Camera-type eye (tissue), 1 donor: Measurements from ENCODE around the gene PNMT. TPM values are rescaled to one million over a fixed set of nuclear protein-coding genes. Genes with fewer than 3 reads are reported as not detected.

Experiments used
- total RNA-seq: library from RNA; depleted of rRNA; stranded (reverse); fragments of >200 nt; gene quantifications from one replicate; pipeline ENCODE4 v1.2.3, GENCODE V29; 2014

PNMT gene, protein sequence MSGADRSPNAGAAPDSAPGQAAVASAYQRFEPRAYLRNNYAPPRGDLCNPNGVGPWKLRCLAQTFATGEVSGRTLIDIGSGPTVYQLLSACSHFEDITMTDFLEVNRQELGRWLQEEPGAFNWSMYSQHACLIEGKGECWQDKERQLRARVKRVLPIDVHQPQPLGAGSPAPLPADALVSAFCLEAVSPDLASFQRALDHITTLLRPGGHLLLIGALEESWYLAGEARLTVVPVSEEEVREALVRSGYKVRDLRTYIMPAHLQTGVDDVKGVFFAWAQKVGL
- 1.2 TPM for total RNA-seq

DNA sequence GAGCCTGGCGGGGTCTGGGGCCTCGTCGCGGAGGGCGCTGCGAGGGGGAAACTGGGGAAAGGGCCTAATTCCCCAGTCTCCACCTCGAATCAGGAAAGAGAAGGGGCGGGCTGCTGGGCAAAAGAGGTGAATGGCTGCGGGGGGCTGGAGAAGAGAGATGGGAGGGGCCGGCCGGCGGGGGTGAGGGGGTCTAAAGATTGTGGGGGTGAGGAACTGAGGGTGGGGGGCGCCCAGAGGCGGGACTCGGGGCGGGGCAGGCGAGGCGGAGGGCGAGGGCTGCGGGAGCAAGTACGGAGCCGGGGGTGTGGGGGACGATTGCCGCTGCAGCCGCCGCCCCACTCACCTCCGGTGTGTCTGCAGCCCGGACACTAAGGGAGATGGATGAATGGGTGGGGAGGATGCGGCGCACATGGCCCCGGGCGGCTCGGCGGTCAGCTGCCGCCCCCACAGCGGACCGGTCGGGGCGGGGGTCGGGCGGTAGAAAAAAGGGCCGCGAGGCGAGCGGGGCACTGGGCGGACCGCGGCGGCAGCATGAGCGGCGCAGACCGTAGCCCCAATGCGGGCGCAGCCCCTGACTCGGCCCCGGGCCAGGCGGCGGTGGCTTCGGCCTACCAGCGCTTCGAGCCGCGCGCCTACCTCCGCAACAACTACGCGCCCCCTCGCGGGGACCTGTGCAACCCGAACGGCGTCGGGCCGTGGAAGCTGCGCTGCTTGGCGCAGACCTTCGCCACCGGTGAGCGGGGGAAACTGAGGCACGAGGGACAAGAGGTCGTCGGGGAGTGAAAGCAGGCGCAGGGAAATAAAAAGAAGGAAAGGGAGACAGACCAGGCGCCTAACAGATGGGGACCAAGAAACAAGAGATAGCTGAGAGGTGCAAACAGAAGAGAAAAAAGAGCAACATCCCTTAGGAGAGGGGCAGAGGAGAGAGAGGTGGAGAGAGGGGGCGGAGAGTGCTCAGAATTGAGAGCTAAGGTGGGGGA is at the start of gene PNMT:
PNMT (plus strand) TSS at position 509 of the 980 bp plus-strand sequence; CDS start at position 532, 23 bp downstream.

DNA sequence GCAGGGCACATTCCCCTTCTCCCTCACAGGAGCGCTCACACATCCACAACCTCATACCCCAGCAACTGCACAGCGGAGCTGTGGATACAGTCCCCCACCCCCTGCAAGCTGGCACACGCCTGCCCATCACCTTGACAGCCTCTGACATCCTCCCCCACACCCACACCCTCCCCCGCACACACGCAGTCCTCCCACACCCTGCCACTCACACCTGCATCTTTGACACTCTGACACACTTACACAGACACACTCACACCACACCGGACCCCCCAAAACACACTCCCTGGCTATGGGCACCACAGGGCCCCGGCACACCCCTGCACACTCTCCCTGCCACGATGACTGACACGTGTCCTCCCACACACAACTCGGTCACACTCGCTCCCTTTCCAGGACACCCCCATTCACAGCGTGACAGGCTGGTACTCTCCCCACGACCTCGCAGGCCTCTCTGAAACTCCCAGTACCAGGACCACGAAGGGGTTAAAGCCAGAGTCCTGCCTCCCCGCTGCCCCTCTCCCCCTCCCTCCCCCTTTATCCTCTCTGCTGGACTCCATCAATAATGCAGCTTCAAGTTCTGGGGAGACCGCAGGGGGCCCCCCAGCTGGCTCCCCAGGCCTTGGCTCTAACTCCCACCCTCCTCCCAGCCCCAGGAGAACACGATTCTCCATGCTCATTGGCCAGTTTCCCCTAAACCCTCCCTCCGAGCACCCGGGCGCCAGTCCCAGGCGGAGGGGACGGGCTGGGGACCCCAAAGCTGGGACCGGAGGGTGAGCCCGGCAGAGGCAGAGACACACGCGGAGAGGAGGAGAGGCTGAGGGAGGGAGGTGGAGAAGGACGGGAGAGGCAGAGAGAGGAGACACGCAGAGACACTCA is 41.8 kb upstream of the PNMT start, which contains the start of gene PPP1R1B:
PPP1R1B (plus strand) TSS at position 782 of the 876 bp plus-strand sequence. CDS start 441 bp downstream, outside the sequence.

DNA sequence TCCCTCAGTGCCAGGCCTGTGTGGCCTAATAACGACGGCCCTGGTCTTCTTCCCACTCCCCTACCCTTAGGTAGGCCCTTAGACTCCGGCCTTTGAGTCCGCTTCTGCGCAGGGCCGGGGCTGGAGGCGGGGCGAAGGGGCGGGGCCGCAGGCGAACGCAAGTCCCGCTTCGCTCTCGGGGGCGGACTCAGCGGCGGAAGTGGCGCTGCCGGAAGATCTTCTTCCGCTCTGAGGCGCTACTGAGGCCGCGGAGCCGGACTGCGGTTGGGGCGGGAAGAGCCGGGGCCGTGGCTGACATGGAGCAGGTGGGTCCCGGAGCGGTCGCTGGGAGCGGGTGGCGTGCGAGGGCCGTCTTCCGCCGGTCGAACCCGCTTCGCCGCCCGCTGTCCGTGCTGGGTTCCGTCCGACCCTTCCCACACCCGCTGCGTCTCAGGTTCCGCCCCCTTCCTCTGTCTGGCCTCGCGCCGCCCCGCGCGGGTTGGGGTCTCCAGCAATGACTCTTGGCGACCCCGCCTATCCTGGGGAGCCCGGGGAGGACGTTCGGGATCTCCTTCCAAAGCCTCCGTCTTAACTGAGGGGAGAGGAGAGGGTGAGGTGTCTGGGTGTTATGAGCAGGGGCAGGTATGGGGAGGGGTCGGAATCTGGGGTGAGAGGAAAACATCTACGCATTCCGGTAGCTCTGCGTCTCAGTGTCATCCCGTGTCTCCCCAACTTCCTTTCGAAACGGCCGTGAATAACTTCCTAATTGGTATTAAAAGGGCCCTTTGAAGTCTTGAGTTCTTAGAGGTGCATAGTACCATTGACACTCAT is 31.1 kb upstream of the PNMT start, which contains the start of gene STARD3:
STARD3 (plus strand) TSS at position 218 of the 810 bp plus-strand sequence. CDS start 16,388 bp downstream, outside the sequence.

DNA sequence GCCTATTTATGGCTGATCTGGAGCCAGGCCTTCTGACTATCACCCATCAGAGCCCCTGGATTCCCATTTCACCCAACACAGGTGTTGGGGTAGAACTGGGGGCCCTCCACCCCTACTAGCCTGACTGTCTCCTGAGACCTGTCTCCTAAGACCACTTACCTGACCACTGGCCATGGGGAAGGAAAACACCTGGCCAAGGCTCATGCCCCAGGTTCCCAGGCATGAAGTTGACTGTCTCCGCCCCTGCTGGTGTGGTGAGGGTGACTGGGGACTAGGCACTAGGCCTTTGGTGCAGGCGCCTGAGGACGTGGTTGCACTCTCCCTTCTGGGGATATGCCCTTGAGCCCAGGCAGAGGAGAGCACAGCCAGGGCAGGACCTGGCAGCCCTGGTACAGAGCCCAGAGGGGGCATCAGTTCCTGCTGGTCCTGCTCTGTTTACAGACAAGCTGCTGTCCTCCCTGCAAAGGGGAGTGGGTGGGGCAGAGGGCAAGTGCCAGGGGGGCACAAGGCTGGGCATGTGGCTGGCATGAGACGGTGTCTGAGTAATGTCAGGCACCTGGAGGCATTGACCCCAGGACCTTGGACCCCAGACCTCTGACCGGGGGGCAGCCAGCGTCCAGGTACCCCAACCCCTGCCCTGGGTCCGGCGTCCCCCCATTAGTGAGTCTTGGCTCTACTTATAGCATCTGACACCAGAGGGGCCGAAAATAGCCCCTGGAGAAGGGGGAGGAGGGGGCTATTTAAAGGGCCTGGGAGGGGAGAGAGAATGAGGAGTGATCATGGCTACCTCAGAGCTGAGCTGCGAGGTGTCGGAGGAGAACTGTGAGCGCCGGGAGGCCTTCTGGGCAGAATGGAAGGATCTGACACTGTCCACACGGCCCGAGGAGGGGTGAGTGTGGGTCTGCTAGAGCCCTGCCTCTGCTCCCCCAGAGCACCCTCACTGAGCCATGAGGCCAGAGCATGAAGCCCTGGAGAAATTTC is 3.4 kb upstream of the PNMT start, which contains the start of gene TCAP:
TCAP (plus strand) TSS at position 769 of the 981 bp plus-strand sequence; CDS start at position 780, 11 bp downstream.

DNA sequence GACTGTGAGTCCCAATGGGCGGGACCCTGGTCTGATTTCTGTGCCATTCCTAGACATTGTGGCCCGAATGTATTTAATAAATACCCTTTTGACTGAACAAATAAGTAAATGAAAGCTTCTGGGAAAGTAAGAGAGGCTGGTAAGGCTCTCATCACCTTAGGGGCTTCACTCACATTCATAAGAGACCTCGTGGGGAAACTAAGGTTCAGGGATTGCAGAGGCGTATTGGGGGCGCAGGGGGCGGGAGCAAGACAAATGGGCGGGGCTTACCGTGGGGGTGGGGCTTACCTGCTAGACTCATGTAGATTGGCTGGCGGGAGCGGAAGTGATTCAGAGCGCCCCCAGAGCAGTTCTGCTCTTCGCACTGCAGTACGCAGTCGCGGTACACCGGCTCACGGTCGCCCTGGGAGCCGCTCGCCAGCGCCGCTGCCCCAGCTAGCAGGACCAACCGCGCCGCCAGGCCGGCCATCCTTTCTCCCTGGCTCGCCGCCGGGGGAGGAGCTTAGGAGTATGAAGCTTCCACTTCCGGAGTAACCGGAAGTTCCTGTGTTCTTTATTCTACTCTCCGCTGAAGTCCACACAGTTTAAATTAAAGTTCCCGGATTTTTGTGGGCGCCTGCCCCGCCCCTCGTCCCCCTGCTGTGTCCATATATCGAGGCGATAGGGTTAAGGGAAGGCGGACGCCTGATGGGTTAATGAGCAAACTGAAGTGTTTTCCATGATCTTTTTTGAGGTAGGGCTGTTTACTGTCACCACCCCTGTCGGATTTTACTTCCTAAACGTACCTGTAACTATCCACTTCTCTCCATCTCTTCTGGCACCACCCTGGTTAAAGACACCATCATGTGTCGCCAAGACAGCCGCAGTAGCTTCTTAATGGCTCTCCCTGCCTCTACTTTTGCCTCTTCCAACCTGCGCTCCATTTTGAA is 19.6 kb downstream of the PNMT start, which contains the start of gene PGAP3:
PGAP3 (minus strand) TSS at position 512 of the 929 bp plus-strand sequence; CDS start at position 469, 43 bp downstream.

DNA sequence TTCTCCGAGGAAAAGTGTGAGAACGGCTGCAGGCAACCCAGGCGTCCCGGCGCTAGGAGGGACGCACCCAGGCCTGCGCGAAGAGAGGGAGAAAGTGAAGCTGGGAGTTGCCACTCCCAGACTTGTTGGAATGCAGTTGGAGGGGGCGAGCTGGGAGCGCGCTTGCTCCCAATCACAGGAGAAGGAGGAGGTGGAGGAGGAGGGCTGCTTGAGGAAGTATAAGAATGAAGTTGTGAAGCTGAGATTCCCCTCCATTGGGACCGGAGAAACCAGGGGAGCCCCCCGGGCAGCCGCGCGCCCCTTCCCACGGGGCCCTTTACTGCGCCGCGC is 31.5 kb downstream of the PNMT start, which contains the start of gene ERBB2:
ERBB2 (plus strand) TSS at position 247 of the 330 bp plus-strand sequence. CDS start 175 bp downstream, outside the sequence.

Other genes starting within 250 kb of the PNMT start
- gene MED1, start 217.2 kb upstream of the PNMT start, total RNA-seq, result 32.5 TPM
- 62.7 TPM for gene CDK12, start 207.0 kb upstream of the PNMT start, total RNA-seq
- 3.7 TPM for gene NEUROD2, start 60.5 kb upstream of the PNMT start, total RNA-seq
- gene PPP1R1B, start 41.5 kb upstream of the PNMT start, total RNA-seq, result 10.2 TPM
- gene STARD3, start 31.3 kb upstream of the PNMT start, total RNA-seq, result 42.5 TPM
- 57.6 TPM for gene TCAP, start 3.1 kb upstream of the PNMT start, total RNA-seq
- gene PGAP3, start 19.6 kb downstream of the PNMT start, total RNA-seq, result 18.1 TPM
- gene ERBB2, start 31.6 kb downstream of the PNMT start, total RNA-seq, result 62.2 TPM
- 14.2 TPM for gene MIEN1, start 62.1 kb downstream of the PNMT start, total RNA-seq
- gene GRB7, start 69.5 kb downstream of the PNMT start, total RNA-seq, result 1.3 TPM
- 0.55 TPM for gene IKZF3, start 195.9 kb downstream of the PNMT start, total RNA-seq
- not detected for gene ZPBP2, start 199.7 kb downstream of the PNMT start, total RNA-seq